ENCODE data around the gene FAM161B.

FAM161B gene

GRCh38 chr14:73887694-73888459 is 62.0 kb downstream of the FAM161B start:
- Histone ChIP-seq H3K27me3 (no peaks in the 10 kb centered on the region), H3K4me3 (ENCODE audit: low read depth, low read length) (peak overlapping the region; percentile 98), H3K9me3 (no peaks in the 10 kb centered on the region), H3K36me3 (peaks cover 6% of the 10 kb centered on the region; the same call in 1 of the 2 replicates), H3K4me1 (peaks cover 6% of the 10 kb centered on the region; the same call in 1 of the 2 replicates)
- TF ChIP-seq CTCF (IDR thresholded peaks at IDR 0.05; ENCODE audit: low read depth, low read length) = no peak
- DNase-seq = no peak

- DNase-seq = no peak
- Histone ChIP-seq H3K4me3 (ENCODE audit: low read depth, low read length) (peak overlapping the region; percentile 98), H3K9me3 (no peaks in the 10 kb centered on the region), H3K4me1 (peaks cover 6% of the 10 kb centered on the region; the same call in 1 of the 2 replicates), H3K27me3 (no peaks in the 10 kb centered on the region), H3K36me3 (peaks cover 3% of the 10 kb centered on the region; the same call in 1 of the 2 replicates)
- TF ChIP-seq CTCF (IDR thresholded peaks at IDR 0.05; ENCODE audit: low read depth, low read length) = no peak
Measured at GRCh38 chr14:73887318-73887616, 62.6 kb downstream of the FAM161B start.

- H3K36me3 ChIP-seq = no peaks in the 10 kb centered on the region
- no peak for TF ChIP-seq CTCF (IDR thresholded peaks at IDR 0.05; ENCODE audit: low read depth, low read length)
- peak; percentile 95 for DNase-seq
- peaks cover 6% of the 10 kb centered on the region; the same call in 1 of the 2 replicates for H3K4me1 ChIP-seq
- no peaks in the 10 kb centered on the region for H3K9me3 ChIP-seq
- peak within 1 kb of the TSS; percentile 98 for H3K4me3 ChIP-seq (ENCODE audit: low read depth, low read length)
- H3K27me3 ChIP-seq = no peaks in the 10 kb centered on the region
Measured at GRCh38 chr14:73886449-73887317, 63.2 kb downstream of the FAM161B start, which contains the start of gene ZNF410. Gene ZNF410, plus strand, starts transcription at chr14:73886859. Its CDS starts 5,317 bp downstream, at chr14:73892176.

GRCh38 chr14:73884438-73885190 is 65.3 kb downstream of the FAM161B start:
- TF ChIP-seq CTCF (IDR thresholded peaks at IDR 0.05; ENCODE audit: low read depth, low read length) = no peak
- H3K36me3 ChIP-seq = no peaks in the 10 kb centered on the region
- no peaks in the 10 kb centered on the region for H3K9me3 ChIP-seq
- H3K4me1 ChIP-seq = peaks cover 6% of the 10 kb centered on the region; the same call in 1 of the 2 replicates
- H3K27me3 ChIP-seq = no peaks in the 10 kb centered on the region
- no peak overlapping the region for H3K4me3 ChIP-seq (ENCODE audit: low read depth, low read length)
- no peak for DNase-seq
